AG09309 (cell line): ENCODE measurements around the gene IL37.
"Not testable (repeated sequence)": the region's sequence is repeated elsewhere in the genome, so short reads cannot be mapped to it uniquely, and the experiment has no call there.

Experiments
- DNase-seq: peaks from one replicate; pipeline ENCODE4 v3.0.0-alpha.2; 2010; ENCODE audit warnings: low read depth
- H3K4me3 ChIP-seq: 2 replicates; pipeline ENCODE4 v1.5.1; 2011; ENCODE audit warnings: mild to moderate bottlenecking, low read depth, low read length, moderate library complexity; ENCODE audit not compliant: control insufficient read depth
- CTCF ChIP-seq: IDR thresholded peaks from 2 replicates; pipeline ENCODE4 v1.5.1; 2011; ENCODE audit warnings: mild to moderate bottlenecking, low read depth, low read length, inconsistent platforms; ENCODE audit not compliant: insufficient read depth, control insufficient read depth; ENCODE audit errors: missing control alignments

The IL37 gene

GRCh38 chr2:112902816-112903215 lies 8.1 kb upstream of the IL37 start:
- no peak for DNase-seq
- no peak for TF ChIP-seq CTCF

GRCh38 chr2:112904883-112905282 lies 6.1 kb upstream of the IL37 start:
- no peak overlapping the region for H3K4me3 ChIP-seq
- TF ChIP-seq CTCF, result no peak
- no peak for DNase-seq

More at GRCh38 chr2:112902816-112903215, 8.1 kb upstream of the IL37 start:
- no peak overlapping the region for H3K4me3 ChIP-seq

DNA sequence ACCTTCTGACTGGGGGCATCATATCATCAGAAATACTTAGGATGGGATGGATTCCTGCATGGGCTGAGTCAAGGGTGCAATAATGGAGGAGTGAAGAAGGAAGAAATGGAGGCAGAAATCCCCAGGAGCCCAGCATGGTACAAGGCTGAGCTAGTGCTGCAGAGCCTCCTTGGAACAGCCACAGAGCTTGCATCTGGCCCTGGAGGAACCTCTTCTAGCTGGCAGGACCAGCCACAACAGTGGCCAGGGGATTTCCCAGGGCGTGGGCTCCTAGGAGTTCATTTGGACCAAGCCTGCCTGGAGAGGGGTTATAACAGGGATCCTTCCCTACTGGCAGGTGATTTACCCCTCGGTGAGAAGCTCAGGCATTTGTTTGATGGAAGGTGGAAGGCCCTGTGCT lies 4.7 kb upstream of the IL37 start:
- H3K4me3 ChIP-seq, result no peak overlapping the region
- TF ChIP-seq CTCF, result no peak
- no peak for DNase-seq

- TF ChIP-seq CTCF, result no peak
Measured at GRCh38 chr2:112907001-112907949, 3.7 kb upstream of the IL37 start.

DNA sequence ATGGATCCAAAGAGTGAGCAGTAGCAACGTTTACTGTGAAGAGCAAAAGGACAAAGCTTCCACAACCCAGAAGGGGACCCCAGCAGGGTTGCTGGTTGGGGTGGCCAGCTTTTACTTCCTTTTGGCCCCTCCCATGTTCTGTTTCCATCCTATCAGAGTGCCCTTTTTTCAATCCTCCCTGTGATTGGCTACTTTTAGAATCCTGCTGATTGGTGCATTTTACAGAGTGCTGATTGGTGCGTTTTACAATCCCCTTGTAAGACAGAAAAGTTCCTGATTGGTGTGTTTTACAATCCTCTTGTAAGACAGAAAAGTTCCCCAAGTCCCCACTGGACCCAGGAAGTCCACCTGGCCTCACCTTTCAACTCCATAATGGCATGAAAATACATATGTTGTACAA lies 2.4 kb upstream of the IL37 start:
- not testable (repeated sequence) for DNase-seq, H3K4me3 ChIP-seq

More at GRCh38 chr2:112907001-112907949, 3.7 kb upstream of the IL37 start:
- no peak for DNase-seq
- H3K4me3 ChIP-seq, result no peak overlapping the region

DNA sequence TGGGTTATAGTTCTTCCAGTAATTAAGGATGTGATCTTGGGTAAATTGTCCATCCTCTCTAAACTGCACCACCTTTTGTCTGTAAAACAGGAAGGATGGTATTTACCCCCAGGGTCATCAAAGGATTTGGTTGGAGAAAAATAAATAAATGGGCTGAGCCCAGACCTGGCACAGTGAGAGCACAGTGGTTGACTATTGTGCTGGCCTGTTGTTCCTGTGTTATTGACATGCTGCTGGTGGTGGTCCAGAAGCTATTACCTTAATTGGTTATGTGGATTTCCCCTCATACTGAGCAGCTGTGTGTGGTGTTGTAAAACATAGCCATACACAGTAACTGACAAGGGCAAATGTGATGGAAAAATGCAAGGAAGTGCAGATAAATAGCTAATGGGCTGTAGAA lies 746 bp upstream of the IL37 start:
- TF ChIP-seq CTCF, result no peak
- no peak overlapping the region for H3K4me3 ChIP-seq
- DNase-seq, result no peak

DNA sequence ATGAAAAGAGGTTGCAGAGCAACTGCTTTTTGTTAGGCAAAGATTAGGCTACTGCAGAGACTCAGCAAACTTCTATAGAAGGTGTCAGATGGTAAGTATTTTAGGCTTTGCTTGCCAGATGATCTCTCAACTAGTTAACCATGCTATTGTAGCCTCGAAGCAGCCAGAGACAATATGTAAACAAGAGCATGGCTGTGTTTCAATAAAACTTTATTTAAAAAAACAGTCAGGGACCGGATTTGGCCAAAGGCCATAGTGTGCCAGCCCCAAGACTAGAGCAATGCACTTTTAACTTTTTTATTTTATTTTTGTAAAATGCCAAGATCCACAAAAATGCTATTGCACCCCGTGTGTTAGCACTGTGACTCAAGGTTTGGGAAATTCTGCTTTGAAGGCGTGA lies 1.4 kb downstream of the IL37 start:
- DNase-seq, result no peak
- TF ChIP-seq CTCF, result no peak

More for the DNA sequence above, 1.4 kb downstream of the IL37 start:
- no peak overlapping the region for H3K4me3 ChIP-seq
